K562 (cell line): ENCODE results near the gene AP4E1. TPM values are rescaled to one million over a fixed set of nuclear protein-coding genes. Genes with fewer than 3 reads are reported as not detected.

ENCODE experiments used
- ADNP ChIP-seq: fragments of 200-800 bp; sonication (Bioruptor generic); IDR thresholded peaks from 2 replicates; pipeline ENCODE4 v1.6.1; 2016; ENCODE audit warnings: missing genetic modification characterization, missing compliant biosample characterization
- ARID3A ChIP-seq: IDR thresholded peaks from 2 replicates; pipeline ENCODE4 v1.6.1; 2012; ENCODE audit warnings: low read depth, low read length, improper control_type of control experiment, borderline replicate concordance
- BRD4 ChIP-seq: fragments of 200-600 bp; sonication (generic); IDR thresholded peaks from 2 replicates; pipeline ENCODE4 v1.6.1; 2017; ENCODE audit warnings: inconsistent platforms
- CBFA2T2 ChIP-seq: fragments of 450-650 bp; conservative IDR thresholded peaks from 2 replicates; pipeline ENCODE4 v1.6.1; 2017; ENCODE audit warnings: mild to moderate bottlenecking
- CHAMP1 ChIP-seq: fragments of 450-650 bp; IDR thresholded peaks from 2 replicates; pipeline ENCODE4 v1.6.1; 2016; ENCODE audit warnings: mild to moderate bottlenecking
- E2F6 ChIP-seq, 2 experiments: IDR thresholded peaks; 2 replicates each; pipeline ENCODE4 v1.6.1; 2011; ENCODE audit warnings: borderline replicate concordance in 1 of 2, control low read depth in 1 of 2, low read depth in 1 of 2, low read length in 1 of 2, mild to moderate bottlenecking in 1 of 2, mixed read lengths in 1 of 2, moderate library complexity in 1 of 2; ENCODE audit not compliant: insufficient read depth in 1 of 2, insufficient read length in 1 of 2, poor library complexity in 1 of 2, severe bottlenecking in 1 of 2; ENCODE audit errors: extremely low read depth in 1 of 2
- HDAC2 ChIP-seq: fragments of 450-650 bp; IDR thresholded peaks from 2 replicates; pipeline ENCODE4 v1.6.1; 2016; ENCODE audit warnings: mild to moderate bottlenecking
- KAT2B ChIP-seq: IDR thresholded peaks from one replicate; pipeline ENCODE4 v1.6.1; 2012; ENCODE audit warnings: low read depth, mild to moderate bottlenecking, control low read depth, inconsistent platforms, low read length, moderate library complexity
- KLF1 ChIP-seq: fragments of 450-650 bp; IDR thresholded peaks from 2 replicates; pipeline ENCODE4 v1.6.1; 2016; ENCODE audit warnings: missing genetic modification characterization, missing compliant biosample characterization
- MAZ ChIP-seq, 2 experiments: fragments of 450-650 bp in 1 of 2; sonication (generic) in 1 of 2; formaldehyde crosslinking; IDR thresholded peaks in 1 of 2; conservative IDR thresholded peaks in 1 of 2; 2 replicates each; pipeline versions ENCODE4 v1.4.0 to v1.5.0; 2020; ENCODE audit warnings: mild to moderate bottlenecking in 1 of 2, missing genetic modification reagents in 1 of 2
- MYBL2 ChIP-seq, 2 experiments: fragments of 450-650 bp in 1 of 2; sonication (generic) in 1 of 2; formaldehyde crosslinking in 1 of 2; IDR thresholded peaks; 2 replicates each; pipeline versions ENCODE4 v1.6.1 to v1.8.1; 2017 to 2022; ENCODE audit warnings: borderline replicate concordance in 1 of 2, inconsistent platforms in 1 of 2, low read depth in 1 of 2, mild to moderate bottlenecking in 1 of 2, missing genetic modification reagents in 1 of 2, moderate library complexity in 1 of 2
- NCOR1 ChIP-seq: fragments of 450-650 bp; IDR thresholded peaks from 2 replicates; pipeline ENCODE4 v1.6.1; 2016; ENCODE audit warnings: mild to moderate bottlenecking, moderate library complexity
- OTX1 ChIP-seq: fragments of 450-650 bp; formaldehyde crosslinking; IDR thresholded peaks from 2 replicates; pipeline ENCODE4 v1.4.0; 2022; ENCODE audit warnings: mild to moderate bottlenecking
- PHF20 ChIP-seq: fragments of 450-650 bp; IDR thresholded peaks from 2 replicates; pipeline ENCODE4 v1.6.1; 2018; ENCODE audit not compliant: partially characterized antibody
- POLR2AphosphoS2 ChIP-seq: IDR thresholded peaks from 2 replicates; pipeline ENCODE4 v1.6.1; 2012; ENCODE audit warnings: low read length, improper control_type of control experiment
- RBM17 ChIP-seq: fragments of 200-400 bp; formaldehyde crosslinking; IDR thresholded peaks from 2 replicates; pipeline ENCODE4 v1.6.1; 2017; ENCODE audit warnings: low read depth, mild to moderate bottlenecking, low read length, borderline replicate concordance
- SRSF7 ChIP-seq: fragments of 200-400 bp; formaldehyde crosslinking; optimal IDR thresholded peaks from 2 replicates; pipeline ENCODE3; 2017; ENCODE audit warnings: mild to moderate bottlenecking, low read depth, low read length
- TCF3 ChIP-seq: sonication (generic); formaldehyde crosslinking; IDR thresholded peaks from 2 replicates; pipeline ENCODE4 v1.4.0; 2020; ENCODE audit warnings: mild to moderate bottlenecking, missing genetic modification reagents
- ZBTB43 ChIP-seq: sonication (generic); formaldehyde crosslinking; IDR thresholded peaks from 2 replicates; pipeline ENCODE4 v1.8.0; 2023; ENCODE audit warnings: mild to moderate bottlenecking, missing genetic modification reagents
- ZBTB7A ChIP-seq: IDR thresholded peaks from 2 replicates; pipeline ENCODE4 v1.6.1; 2011; ENCODE audit warnings: low read depth, mild to moderate bottlenecking, low read length, moderate library complexity, borderline replicate concordance; ENCODE audit not compliant: control insufficient read depth
- ZNF408 ChIP-seq: fragments of 250-450 bp; sonication (Bioruptor Pico); IDR thresholded peaks from 2 replicates; pipeline ENCODE4 v1.4.0; 2020; ENCODE audit warnings: low read depth, mild to moderate bottlenecking, moderate library complexity
- ZNF57 ChIP-seq: fragments of 450-650 bp; formaldehyde crosslinking; IDR thresholded peaks from 2 replicates; pipeline ENCODE4 v1.4.0; 2020; ENCODE audit warnings: mild to moderate bottlenecking, moderate library complexity
- ZNF589 ChIP-seq: fragments of 200-800 bp; sonication (Bioruptor generic); IDR thresholded peaks from 2 replicates; pipeline ENCODE4 v1.6.1; 2016; ENCODE audit warnings: low read depth, missing genetic modification characterization, missing compliant biosample characterization
- ZNF77 ChIP-seq: fragments of 250-450 bp; sonication (Bioruptor Pico); IDR thresholded peaks from 2 replicates; pipeline ENCODE4 v1.5.0; 2020
- polyA plus RNA-seq, 8 experiments: library from polyadenylated mRNA; depleted of rRNA in 4 of 8; stranded (reverse) in 5 of 8; unstranded in 3 of 8; fragments of >200 nt; fragmentation: Nextera tagmentation in 2 of 8; fragmentation: Illumina TruSeq in 1 of 8; extraction: Ambion mirVana in 2 of 8; extraction: Trizol in 1 of 8; gene quantifications; 2 replicates each; pipeline versions ENCODE4 v1.2.1 to v1.2.3, GENCODE V29; 2011 to 2014; ENCODE audit warnings: inconsistent platforms in 1 of 8, missing spikeins in 1 of 8
- total RNA-seq, 7 experiments: library from RNA; depleted of rRNA in 6 of 7; stranded (reverse); fragments of >200 nt in 6 of 7; fragmentation: Illumina TruSeq in 2 of 7; extraction: Trizol in 2 of 7; gene quantifications; 2 replicates each; pipeline versions ENCODE4 v1.2.1 to v1.2.3, GENCODE V29; 2011 to 2021; ENCODE audit warnings: low replicate concordance in 1 of 7

Gene AP4E1
- total and polyA plus RNA-seq, 9 of the 15 experiments (the other 6 are each of a cell fraction or from before 2014, with no cell fraction given), result 1.3 to 11.5 (median 4.4) TPM

- TF ChIP-seq ARID3A (no peak), TCF3 (CRISPR knock-in tag) (peak; percentile 79), ZNF77 (CRISPR knock-in tag) (no peak), POLR2AphosphoS2 (no peak), E2F6 (IDR thresholded peaks at IDR 0.05; ENCODE audit: borderline replicate concordance in 1 of 2, extremely low read depth in 1 of 2, insufficient read depth in 1 of 2, insufficient read length in 1 of 2, low read depth in 1 of 2, low read length in 1 of 2, poor library complexity in 1 of 2, severe bottlenecking in 1 of 2) (no peak), KLF1 (tag) (no peak), ZBTB7A (no peak), ZBTB43 (CRISPR knock-in tag) (no peak), NCOR1 (peak; percentile 34), CBFA2T2 (peak; percentile 55), PHF20 (no peak), ADNP (tag) (no peak), SRSF7 (no peak), BRD4 (no peak), MYBL2 (IDR thresholded peaks at IDR 0.05; ENCODE audit: low read depth) (no peak), MYBL2 (CRISPR knock-in tag; IDR thresholded peaks at IDR 0.05; ENCODE audit: borderline replicate concordance) (no peak), ZNF408 (no peak), MAZ (CRISPR knock-in tag; conservative IDR thresholded peaks at IDR 0.05 in 1 of 2, IDR thresholded peaks at IDR 0.05 in 1 of 2) (no peak), CHAMP1 (no peak), OTX1 (CRISPR knock-in tag) (no peak), ZNF589 (CRISPR knock-in tag) (no peak), ZNF57 (CRISPR knock-in tag) (no peak), KAT2B (no peak), RBM17 (no peak), HDAC2 (peak; percentile 44; the same call in 1 of the 2 replicates)
Observed at GRCh38 chr15:50871832-50872231, 36.7 kb upstream of the AP4E1 start (continued).
